ENCODE results near the gene LPAR1. TPM values are rescaled to one million over a fixed set of nuclear protein-coding genes. Genes with fewer than 3 reads are reported as not detected.
A peak's percentile ranks its signal among the peaks of the same experiment; 100 is the strongest.

LPAR1 gene
- total and polyA plus RNA-seq, 2 donors from 2014 or later: 2.9 to 28.2 TPM

- Histone ChIP-seq H3K27ac (ENCODE audit: low read depth in 2 of 2, low read length in 2 of 2) (no peak overlapping the region), H3K9me3 (ENCODE audit: control insufficient read depth in 2 of 3, insufficient read depth in 1 of 3, low read length in 3 of 3) (peaks cover 0 to 3% (median 0%) of the 10 kb centered on the region in 3 donors), H3K9ac (ENCODE audit: low read length in 3 of 3) (no peak overlapping the region), H3K27me3 (ENCODE audit: control insufficient read depth, insufficient read depth, low read length) (no peaks in the 10 kb centered on the region), H3K4me3 (ENCODE audit: low read length in 3 of 3) (no peak overlapping the region), H3K36me3 (ENCODE audit: control insufficient read depth in 2 of 3, insufficient read depth in 3 of 3, low read length in 3 of 3) (no peaks in the 10 kb centered on the region), H3K4me1 (ENCODE audit: control insufficient read depth in 2 of 3, insufficient read depth in 2 of 3, low read depth in 1 of 3, low read length in 3 of 3) (peaks cover 0 to 2% (median 0%) of the 10 kb centered on the region in 3 donors)
- TF ChIP-seq CTCF (IDR thresholded peaks at IDR 0.05; ENCODE audit: borderline replicate concordance, extremely low read depth, insufficient read depth): no peak
- no peak for FAIRE-seq
- no peak for DNase-seq
- intact Hi-C loops (cut with DNase I): no loop called here
Measured at GRCh38 chr9:110898358-110898757, 139.9 kb downstream of the LPAR1 start.

GRCh38 chr9:110897943-110898342, 140.3 kb downstream of the LPAR1 start:
- no peak overlapping the region for H3K9ac ChIP-seq (ENCODE audit: low read length in 3 of 3)

GRCh38 chr9:110895147-110895905, 142.9 kb downstream of the LPAR1 start:
- H3K27ac ChIP-seq (ENCODE audit: low read depth in 2 of 2, low read length in 2 of 2): no peak overlapping the region
- FAIRE-seq (no peak), DNase-seq (peak; percentile 25 to 82 (median 43))
- no peak for TF ChIP-seq CTCF (IDR thresholded peaks at IDR 0.05; ENCODE audit: borderline replicate concordance, extremely low read depth, insufficient read depth)
- H3K4me3 ChIP-seq (ENCODE audit: low read length in 3 of 3): no peak overlapping the region
- H3K9ac ChIP-seq (ENCODE audit: low read length in 3 of 3): no peak overlapping the region
- H3K4me1 ChIP-seq (ENCODE audit: control insufficient read depth in 2 of 3, insufficient read depth in 2 of 3, low read depth in 1 of 3, low read length in 3 of 3): peaks cover 0 to 2% (median 0%) of the 10 kb centered on the region in 3 donors
- H3K9me3 ChIP-seq (ENCODE audit: control insufficient read depth in 2 of 3, insufficient read depth in 1 of 3, low read length in 3 of 3): no peaks in the 10 kb centered on the region
- no peaks in the 10 kb centered on the region for H3K36me3 ChIP-seq (ENCODE audit: control insufficient read depth in 2 of 3, insufficient read depth in 3 of 3, low read length in 3 of 3)
- intact Hi-C loops (cut with DNase I): no loop called here
- H3K27me3 ChIP-seq (ENCODE audit: control insufficient read depth, insufficient read depth, low read length): no peaks in the 10 kb centered on the region

More at GRCh38 chr9:110897943-110898342, 140.3 kb downstream of the LPAR1 start:
- Histone ChIP-seq H3K36me3 (ENCODE audit: control insufficient read depth in 2 of 3, insufficient read depth in 3 of 3, low read length in 3 of 3) (no peaks in the 10 kb centered on the region), H3K4me3 (ENCODE audit: low read length in 3 of 3) (no peak overlapping the region), H3K4me1 (ENCODE audit: control insufficient read depth in 2 of 3, insufficient read depth in 2 of 3, low read depth in 1 of 3, low read length in 3 of 3) (peaks cover 0 to 2% (median 0%) of the 10 kb centered on the region in 3 donors), H3K27me3 (ENCODE audit: control insufficient read depth, insufficient read depth, low read length) (no peaks in the 10 kb centered on the region), H3K9me3 (ENCODE audit: control insufficient read depth in 2 of 3, insufficient read depth in 1 of 3, low read length in 3 of 3) (no peaks in the 10 kb centered on the region), H3K27ac (ENCODE audit: low read depth in 2 of 2, low read length in 2 of 2) (no peak overlapping the region)
- TF ChIP-seq CTCF (IDR thresholded peaks at IDR 0.05; ENCODE audit: borderline replicate concordance, extremely low read depth, insufficient read depth): no peak
- intact Hi-C loops (cut with DNase I): no loop called here
- DNase-seq: no peak
- FAIRE-seq: no peak

All from kidney (tissue), 14 donors.